Measurements from ENCODE around the gene EPN2. TPM values are rescaled to one million over a fixed set of nuclear protein-coding genes. Genes with fewer than 3 reads are reported as not detected.

EPN2 gene
- total RNA-seq, 1 experiment from 2014 or later: 73.1 TPM

- no peak overlapping the region for H3K4me3 ChIP-seq (replicated peaks in 1 of 2; ENCODE audit: low read depth in 1 of 2, low read length in 2 of 2)
- DNase-seq (ENCODE audit: low read depth, low spot score) (no peak), ATAC-seq (no peak)
- no peaks in the 10 kb centered on the region for H3K27me3 ChIP-seq (ENCODE audit: insufficient read depth, low read length)
- TF ChIP-seq SP1 (IDR thresholded peaks at IDR 0.05; ENCODE audit: low read depth) (no peak), YY1 (IDR thresholded peaks at IDR 0.05; ENCODE audit: extremely low read depth, insufficient replicate concordance, low read depth, low read length) (no peak), ZFX (IDR thresholded peaks at IDR 0.05) (no peak), CEBPB (IDR thresholded peaks at IDR 0.05; ENCODE audit: low read depth) (no peak), ATF3 (IDR thresholded peaks at IDR 0.05) (no peak), POLR2AphosphoS5 (IDR thresholded peaks at IDR 0.05; ENCODE audit: low read depth, low read length) (no peak), REST (IDR thresholded peaks at IDR 0.05; ENCODE audit: low read depth) (no peak), EGR1 (IDR thresholded peaks at IDR 0.05; ENCODE audit: low read depth) (no peak), SRF (IDR thresholded peaks at IDR 0.05; ENCODE audit: low read depth) (no peak), TCF7L2 (IDR thresholded peaks at IDR 0.05; ENCODE audit: borderline replicate concordance, extremely low read depth, insufficient read depth, insufficient read length) (no peak), POLR2A (IDR thresholded peaks at IDR 0.05; ENCODE audit: borderline replicate concordance, extremely low read depth, insufficient read depth, insufficient read length) (no peak), CTCF (IDR thresholded peaks at IDR 0.05 in 2 of 3, conservative IDR thresholded peaks at IDR 0.05 in 1 of 3; ENCODE audit: borderline replicate concordance in 1 of 3, insufficient read depth in 1 of 3, low read depth in 2 of 3, low read length in 2 of 3) (no peak), ELF1 (IDR thresholded peaks at IDR 0.05; ENCODE audit: borderline replicate concordance, low read depth) (no peak), ZBTB33 (IDR thresholded peaks at IDR 0.05; ENCODE audit: extremely low read depth, insufficient replicate concordance, low read length) (no peak)
- H3K4me2 ChIP-seq (ENCODE audit: low read length): no peak overlapping the region
- H3K36me3 ChIP-seq (ENCODE audit: control insufficient read depth in 1 of 2, insufficient read depth in 2 of 2, low read length in 2 of 2): no peaks in the 10 kb centered on the region
- H3K4me1 ChIP-seq (ENCODE audit: control insufficient read depth in 1 of 2, insufficient read depth in 2 of 2, low read length in 2 of 2): peaks cover 19 to 48% of the 10 kb centered on the region in 2 experiments
- no peak overlapping the region for H3K9ac ChIP-seq (ENCODE audit: low read length)
- BruUV-seq (replicated peaks): no TSS peak
- no peak overlapping the region for H3K27ac ChIP-seq (ENCODE audit: low read depth, low read length)
- intact Hi-C loops (cut with micrococcal nuclease): no loop called here
- peaks cover 91% of the 10 kb centered on the region for H3K79me2 ChIP-seq (ENCODE audit: insufficient read depth, low read length)
- ChIA-PET RAD21 (ENCODE audit: low non-redundant PET in 1 of 2, low total read pairs in 2 of 2, uncharacterized antibody in 2 of 2, unreplicated experiment in 2 of 2) (no interaction called here), POLR2A (no interaction called here), CTCF (no interaction called here)
- peaks cover 3% of the 10 kb centered on the region; the same call in 1 of the 2 replicates for H4K20me1 ChIP-seq (ENCODE audit: insufficient read depth)
- H3K9me3 ChIP-seq (ENCODE audit: control insufficient read depth in 1 of 2, insufficient read depth in 1 of 2, low read depth in 1 of 2, low read length in 2 of 2): no peaks in the 10 kb centered on the region
- H2AFZ ChIP-seq (ENCODE audit: low read depth, low read length, poor library complexity, severe bottlenecking): no peak overlapping the region
- H3K9me2 ChIP-seq (ENCODE audit: insufficient read depth): no peaks in the 10 kb centered on the region
These were observed 12.5 kb downstream of the EPN2 start for GRCh38 chr17:19249681-19250080.
